LNCAP (cell line): ENCODE results near the gene CDKN1A.

Source experiments
- TF ChIP-seq, protein P1 (sequence below): fragments of 450-650 bp; IDR thresholded peaks from 2 replicates; pipeline ENCODE4 v1.5.1; 2017; ENCODE audit warnings: mild to moderate bottlenecking

Gene CDKN1A

DNA sequence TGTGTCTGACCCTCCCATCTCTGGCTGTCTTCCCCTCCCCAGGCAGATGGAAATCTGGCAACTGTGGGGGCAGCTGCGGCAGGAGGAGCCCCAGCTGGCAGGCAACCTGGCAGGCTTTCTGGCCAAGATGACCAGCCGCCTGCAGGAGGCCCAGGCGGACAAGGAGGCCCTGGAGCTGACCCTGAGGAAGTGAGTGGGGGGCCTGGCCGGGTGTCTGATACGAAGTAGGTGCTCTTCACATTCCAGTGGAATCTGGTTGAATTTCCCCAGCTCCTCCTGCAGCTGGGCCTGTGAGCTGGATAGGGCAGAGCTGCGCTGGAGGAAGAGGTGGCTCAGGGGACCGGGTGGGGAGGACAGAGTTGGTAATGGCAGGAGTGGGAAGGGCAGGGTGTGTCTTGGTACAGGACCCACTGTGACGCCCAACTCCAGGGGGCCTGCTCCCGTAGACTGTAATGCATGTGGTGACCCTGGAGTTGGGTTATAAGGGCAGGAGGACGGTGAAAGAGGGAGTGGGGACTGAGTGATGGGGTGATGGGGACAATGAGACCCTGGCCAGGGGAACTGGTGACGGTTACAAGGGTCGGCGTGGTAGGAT is 38.8 kb downstream of the CDKN1A start:
- TF ChIP-seq, protein P1, sequence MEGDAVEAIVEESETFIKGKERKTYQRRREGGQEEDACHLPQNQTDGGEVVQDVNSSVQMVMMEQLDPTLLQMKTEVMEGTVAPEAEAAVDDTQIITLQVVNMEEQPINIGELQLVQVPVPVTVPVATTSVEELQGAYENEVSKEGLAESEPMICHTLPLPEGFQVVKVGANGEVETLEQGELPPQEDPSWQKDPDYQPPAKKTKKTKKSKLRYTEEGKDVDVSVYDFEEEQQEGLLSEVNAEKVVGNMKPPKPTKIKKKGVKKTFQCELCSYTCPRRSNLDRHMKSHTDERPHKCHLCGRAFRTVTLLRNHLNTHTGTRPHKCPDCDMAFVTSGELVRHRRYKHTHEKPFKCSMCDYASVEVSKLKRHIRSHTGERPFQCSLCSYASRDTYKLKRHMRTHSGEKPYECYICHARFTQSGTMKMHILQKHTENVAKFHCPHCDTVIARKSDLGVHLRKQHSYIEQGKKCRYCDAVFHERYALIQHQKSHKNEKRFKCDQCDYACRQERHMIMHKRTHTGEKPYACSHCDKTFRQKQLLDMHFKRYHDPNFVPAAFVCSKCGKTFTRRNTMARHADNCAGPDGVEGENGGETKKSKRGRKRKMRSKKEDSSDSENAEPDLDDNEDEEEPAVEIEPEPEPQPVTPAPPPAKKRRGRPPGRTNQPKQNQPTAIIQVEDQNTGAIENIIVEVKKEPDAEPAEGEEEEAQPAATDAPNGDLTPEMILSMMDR = no peak

DNA sequence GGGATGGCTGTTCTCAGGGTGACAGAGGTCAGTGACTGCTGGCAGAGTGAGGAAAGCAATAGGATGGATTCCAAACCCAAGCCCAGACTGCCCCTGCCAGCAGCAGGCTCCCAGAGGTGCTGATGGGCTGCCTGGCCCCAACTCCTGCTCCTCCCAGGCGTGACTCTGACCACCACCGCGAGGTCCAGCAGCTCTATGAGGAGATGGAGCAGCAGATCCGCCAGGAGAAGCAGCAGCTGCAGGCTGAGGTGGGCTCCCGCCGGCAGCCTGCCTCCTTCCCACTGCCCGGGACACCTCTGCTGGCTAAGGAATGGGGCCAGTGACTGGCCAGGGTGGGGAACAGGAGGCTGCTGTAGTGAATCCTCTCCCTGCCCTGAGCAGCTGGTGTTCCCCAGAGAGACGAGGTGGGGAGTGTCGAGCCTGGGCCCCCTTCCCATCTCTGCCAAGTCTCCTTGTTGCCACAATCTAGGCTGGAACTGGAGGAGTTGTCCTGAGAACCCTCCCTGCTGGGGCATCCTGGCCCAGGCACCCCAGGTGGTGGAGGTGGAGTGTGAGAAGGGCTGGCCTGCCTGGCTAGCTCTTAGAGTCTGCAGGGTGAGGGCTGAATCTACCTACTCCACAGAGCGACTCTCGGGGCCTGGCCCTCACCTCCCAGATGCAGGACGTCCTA is 39.5 kb downstream of the CDKN1A start:
- TF ChIP-seq, protein P1 = no peak

DNA sequence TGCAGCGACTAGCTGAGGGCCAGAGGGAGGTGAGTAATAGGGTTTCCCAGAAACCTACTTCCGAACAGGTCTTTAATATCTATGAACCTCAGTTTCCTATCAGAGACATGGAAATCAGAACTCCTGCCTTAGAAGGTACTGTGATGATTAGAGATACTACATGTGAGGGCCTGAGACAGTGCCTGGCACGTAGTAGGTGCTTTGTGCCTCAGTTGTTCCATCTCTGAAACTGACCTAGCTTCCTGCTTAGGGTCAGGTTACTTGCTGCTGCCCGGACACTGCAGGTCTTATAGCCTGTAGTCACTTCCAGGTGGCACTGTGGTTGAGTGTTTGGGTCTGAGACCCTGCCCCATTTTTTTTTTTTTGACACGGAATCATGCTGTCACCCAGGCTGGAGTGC is 40.0 kb downstream of the CDKN1A start:
- TF ChIP-seq, protein P1 = no peak

DNA sequence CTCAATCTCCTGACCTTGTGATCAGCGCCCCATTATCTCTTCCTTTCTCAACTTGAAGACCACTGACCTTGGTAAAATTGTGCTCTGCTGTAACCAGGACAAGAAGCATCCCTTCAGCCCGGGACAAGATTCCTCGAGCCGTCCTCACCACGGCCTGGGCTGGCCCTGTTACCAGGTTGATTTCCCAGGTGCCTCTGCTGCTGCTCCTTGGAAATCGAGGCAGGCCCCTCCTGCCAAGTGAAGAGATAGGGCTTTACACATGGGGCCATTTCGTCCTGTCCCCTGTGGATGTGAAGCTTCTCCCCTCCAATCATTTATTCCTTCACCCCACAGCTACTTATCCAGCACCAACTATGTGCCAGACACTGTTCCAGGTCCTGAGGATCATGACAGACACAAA is 40.6 kb downstream of the CDKN1A start:
- TF ChIP-seq, protein P1 = no peak

DNA sequence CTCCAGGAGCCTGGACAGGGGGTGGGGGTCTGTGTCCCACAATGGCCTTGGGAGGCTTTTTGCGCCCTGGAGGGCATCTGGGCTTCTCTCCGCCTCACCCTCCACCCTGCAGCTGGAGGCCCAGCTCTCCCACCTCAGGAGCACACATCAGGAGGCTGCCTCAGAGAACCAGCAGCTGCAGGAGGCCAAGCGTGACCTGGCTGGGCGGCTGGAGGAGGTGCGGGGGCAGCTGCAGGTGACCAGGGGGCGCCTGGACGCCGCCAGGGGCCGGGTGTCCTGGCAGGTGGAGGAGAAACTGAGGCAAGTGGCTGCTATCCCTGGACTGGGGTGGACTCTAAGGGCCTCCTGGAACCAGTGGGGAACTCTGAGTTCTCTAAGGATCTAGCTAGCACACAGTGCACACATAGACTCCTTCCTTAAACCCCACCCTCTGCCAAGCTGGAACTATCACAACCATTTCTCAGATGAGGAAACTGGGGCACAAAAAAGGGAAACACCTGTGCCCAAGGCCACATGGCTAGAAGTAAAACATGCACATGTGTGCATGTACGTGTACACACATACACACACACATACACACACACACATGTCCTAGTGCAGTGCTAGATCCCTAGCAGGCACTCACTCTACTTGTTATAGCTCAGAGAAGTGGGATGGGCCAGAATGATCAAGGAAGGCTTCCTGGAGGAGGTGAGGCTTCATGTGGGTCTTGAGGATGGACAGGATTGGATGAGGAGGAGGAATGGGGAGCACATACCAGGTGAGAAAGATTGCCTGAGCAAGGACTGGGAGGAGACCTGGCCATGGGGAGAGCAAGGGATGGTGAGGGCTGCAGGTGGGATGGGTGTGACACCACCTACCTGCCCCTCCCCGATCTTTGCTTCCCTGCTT is 42.0 kb downstream of the CDKN1A start:
- TF ChIP-seq, protein P1 = no peak

DNA sequence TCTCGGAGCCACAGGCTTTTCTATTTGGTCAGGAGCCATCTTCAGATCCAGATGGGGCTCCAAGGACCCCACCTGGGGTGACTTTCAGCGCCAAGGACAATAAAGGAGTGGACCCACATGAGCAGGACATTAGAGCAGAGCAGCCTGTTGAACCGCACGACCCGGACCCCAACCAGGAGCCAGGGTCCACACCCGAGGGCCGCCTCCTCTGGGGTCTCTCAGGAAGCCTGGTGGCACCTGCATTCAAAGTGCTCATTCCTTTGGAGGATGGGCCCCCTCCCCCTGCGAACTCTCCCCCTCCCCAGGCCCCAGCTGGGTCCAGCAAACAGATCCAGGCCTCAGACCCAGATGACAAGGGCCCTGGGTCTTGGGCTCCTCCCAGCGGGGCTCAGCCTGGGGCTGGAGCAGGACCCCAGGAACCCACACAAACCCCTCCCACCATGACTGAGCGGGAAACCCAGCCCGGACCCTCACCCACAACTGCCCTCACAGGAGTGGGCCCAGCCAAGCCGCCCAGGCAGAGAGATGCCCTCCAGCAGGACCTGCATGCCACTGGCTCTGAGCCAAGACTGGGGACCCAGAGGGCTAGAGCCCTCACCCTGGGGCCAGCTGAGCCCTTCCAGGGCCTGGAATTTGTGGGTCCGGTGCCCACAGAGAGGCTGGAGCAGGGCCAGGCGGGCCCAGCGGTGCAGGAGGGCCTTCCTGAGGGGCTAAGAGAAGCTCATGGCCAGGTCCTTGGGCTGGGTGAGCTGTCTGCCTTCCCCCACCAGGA is 43.0 kb downstream of the CDKN1A start:
- TF ChIP-seq, protein P1 = no peak

DNA sequence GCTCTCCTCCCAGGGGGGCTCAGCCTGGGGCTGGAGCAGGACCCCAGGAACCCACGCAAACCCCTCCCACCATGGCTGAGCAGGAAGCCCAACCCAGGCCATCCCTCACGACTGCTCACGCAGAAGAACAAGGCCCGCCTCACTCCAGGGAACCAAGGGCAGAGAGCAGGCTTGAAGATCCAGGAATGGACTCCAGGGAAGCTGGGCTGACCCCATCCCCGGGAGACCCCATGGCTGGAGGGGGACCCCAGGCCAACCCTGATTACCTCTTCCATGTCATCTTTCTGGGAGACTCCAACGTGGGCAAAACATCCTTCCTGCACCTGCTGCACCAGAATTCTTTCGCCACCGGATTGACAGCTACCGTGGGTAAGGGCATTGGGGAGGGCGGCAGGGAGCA is 43.9 kb downstream of the CDKN1A start:
- TF ChIP-seq, protein P1 = no peak
